Hepatocyte (in vitro differentiated cells): ENCODE data around the gene FICD.

Experiments
- CTCF ChIP-seq: fragments of 200-600 bp; sonication (generic); IDR thresholded peaks from 2 replicates; pipeline ENCODE4 v1.5.1; 2016; ENCODE audit warnings: antibody characterized with exemption, mild to moderate bottlenecking; ENCODE audit not compliant: poor library complexity
- EZH2 ChIP-seq: fragments of 200-600 bp; sonication (generic); IDR thresholded peaks from 2 replicates; pipeline ENCODE4 v1.6.1; 2016; ENCODE audit warnings: antibody characterized with exemption, mild to moderate bottlenecking, borderline replicate concordance
- EZH2phosphoT487 ChIP-seq: fragments of 200-600 bp; sonication (generic); IDR thresholded peaks from one replicate; pipeline ENCODE4 v1.6.1; 2018; ENCODE audit warnings: antibody characterized with exemption, mild to moderate bottlenecking, low read depth, moderate library complexity; ENCODE audit not compliant: unreplicated experiment, severe bottlenecking

- TF ChIP-seq CTCF (no peak), EZH2 (no peak), EZH2phosphoT487 (no peak)
Observed at GRCh38 chr12:108530161-108530560, 15.1 kb downstream of the FICD start.
